A375 (cell line): ENCODE measurements around the gene KLHDC7A. TPM values are rescaled to one million over a fixed set of nuclear protein-coding genes. Genes with fewer than 3 reads are reported as not detected.

Experiments
- small RNA-seq: library from RNA; depleted of rRNA; stranded (forward); fragments of <200 nt; gene quantifications from one replicate; pipeline ENCODE3, GENCODE V24; 2014
- total RNA-seq: library from RNA; depleted of rRNA; stranded (reverse); fragments of >200 nt; shearing (Covaris generic); gene quantifications from 2 replicates; pipeline ENCODE4 v1.2.3, GENCODE V29; 2014; rRNA removed

Gene KLHDC7A
- 0.03 and 0.08 TPM in 2 replicates for total RNA-seq

DNA sequence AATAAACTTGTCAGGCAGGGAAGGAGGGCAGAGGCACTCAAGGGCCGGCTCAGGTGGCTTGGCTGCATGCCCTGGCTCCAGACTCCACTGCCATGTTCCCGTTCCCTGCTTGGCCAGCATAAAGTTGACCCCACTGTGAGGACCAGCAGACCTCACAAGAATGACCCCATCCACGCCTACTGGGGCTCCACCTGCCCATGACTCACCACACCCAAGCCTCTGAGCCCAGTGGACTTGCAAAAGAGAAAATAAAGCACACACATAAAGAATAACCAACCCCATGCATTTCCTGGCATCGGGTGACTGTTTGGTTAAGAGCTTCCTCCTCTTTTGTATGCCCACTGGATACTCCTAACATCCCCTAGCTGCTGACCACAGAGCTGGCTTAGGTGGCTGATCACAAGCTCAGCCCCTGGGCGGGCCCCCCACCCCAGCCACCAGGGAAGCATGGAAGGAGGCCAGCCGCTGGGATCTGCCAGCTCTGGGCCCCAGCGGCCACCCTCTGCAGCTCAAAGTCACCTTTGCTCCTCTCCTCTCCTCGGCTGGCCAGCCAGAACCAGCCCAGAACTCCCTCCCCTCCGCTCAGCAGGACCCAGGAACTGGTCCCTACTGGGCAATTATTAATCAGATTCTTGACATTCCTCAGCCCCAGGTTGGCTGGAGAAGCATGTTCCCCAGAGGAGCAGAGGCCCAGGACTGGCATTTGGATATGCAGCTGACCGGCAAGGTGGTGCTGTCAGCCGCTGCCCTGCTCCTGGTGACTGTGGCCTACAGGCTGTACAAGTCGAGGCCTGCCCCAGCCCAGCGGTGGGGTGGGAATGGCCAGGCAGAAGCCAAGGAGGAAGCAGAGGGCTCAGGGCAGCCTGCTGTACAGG is at the start of gene KLHDC7A:
Gene KLHDC7A, plus strand, starts transcription at position 616 of the 875 bp plus-strand sequence. Its CDS starts 52 bp downstream, at position 668.

Small RNAs within 50 kb of the gene (small RNA-seq; reads per million reads assigned to genes)
- not detected for gene DYNLL1P3

Other genes starting within 250 kb of the KLHDC7A start
- not detected in 2 replicates for gene PAX7, start 149.9 kb downstream of the KLHDC7A start, total RNA-seq